HK-2 (cell line): ENCODE results near the gene ZGRF1.
A peak's percentile ranks its signal among the peaks of the same experiment; 100 is the strongest.
"Not testable (repeated sequence)": the region's sequence is repeated elsewhere in the genome, so short reads cannot be mapped to it uniquely, and the experiment has no call there.

Experiments used
- DNase-seq: peaks from one replicate; pipeline ENCODE4 v3.0.0-alpha.2; 2018; ENCODE audit not compliant: unreplicated experiment

ZGRF1 gene

DNA sequence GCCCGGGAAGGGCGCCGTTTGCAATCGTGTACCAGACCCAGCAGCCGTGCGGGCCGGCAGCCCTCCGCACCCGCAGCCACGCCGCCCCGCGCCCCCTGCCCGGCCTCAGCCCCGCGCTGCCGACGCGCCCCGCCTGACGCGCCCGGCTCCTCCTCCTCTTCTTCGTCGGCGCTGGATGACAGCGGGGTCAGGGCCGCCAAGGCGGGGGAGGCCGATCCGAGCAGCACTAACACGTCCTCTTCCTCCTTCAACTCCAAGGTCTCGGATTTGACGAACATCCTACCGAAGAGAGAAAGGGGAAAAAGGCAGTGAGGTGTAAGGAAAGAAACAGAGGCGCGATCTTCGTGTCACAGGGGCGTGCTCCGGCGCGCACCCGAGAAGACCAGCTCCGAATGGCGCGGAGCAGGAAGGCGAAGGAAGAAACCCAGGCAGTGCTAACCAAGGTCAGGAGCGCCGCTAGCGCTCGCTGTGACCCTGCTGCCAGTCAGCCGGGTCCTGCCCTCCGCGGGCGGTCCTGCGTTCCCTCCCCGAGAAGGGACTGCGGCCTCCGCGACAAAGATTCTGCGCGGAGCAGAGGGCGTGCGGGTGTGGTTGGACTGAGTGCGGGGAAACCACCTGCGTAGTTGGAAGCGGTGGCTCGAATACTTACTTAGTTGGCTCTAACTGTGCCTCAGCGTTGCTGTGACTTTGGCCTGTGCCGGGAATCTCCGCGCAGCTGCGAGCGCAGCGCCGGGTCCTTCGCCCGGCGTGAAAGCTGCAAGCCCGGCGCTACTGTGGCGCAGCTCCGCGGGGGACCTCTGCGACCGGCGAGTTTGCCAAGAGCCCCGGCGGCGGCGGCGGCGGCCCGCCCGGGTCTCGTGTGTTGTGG lies 121.3 kb downstream of the ZGRF1 start:
- peak; percentile 53 for DNase-seq

DNA sequence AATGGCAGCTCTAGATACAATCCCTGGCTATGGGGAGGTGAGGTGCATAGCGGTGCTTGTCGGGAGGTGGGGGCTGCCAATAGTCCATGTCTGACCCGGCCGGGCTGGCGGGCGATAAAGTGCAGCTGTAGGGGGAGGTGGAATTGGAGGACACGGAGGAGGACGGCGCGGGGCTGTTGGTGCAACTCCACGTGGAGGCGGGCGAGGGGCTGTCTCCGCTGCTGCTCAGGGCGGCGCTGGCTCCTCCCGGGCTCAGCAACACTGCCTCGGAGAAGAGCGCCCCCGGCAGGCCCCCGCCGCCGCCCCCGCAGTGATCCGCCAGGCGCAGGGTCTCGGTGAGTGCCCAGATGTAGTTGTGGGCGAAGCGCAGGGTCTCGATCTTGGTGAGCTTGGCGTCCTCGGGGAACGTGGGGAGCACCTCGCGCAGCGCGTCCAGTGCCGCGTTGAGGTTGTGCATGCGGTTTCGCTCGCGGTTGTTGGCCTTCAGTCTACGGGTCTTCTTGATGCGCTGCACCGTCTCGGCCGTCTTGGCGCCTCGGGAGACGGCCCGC lies 122.0 kb downstream of the ZGRF1 start:
- DNase-seq = no peak

DNA sequence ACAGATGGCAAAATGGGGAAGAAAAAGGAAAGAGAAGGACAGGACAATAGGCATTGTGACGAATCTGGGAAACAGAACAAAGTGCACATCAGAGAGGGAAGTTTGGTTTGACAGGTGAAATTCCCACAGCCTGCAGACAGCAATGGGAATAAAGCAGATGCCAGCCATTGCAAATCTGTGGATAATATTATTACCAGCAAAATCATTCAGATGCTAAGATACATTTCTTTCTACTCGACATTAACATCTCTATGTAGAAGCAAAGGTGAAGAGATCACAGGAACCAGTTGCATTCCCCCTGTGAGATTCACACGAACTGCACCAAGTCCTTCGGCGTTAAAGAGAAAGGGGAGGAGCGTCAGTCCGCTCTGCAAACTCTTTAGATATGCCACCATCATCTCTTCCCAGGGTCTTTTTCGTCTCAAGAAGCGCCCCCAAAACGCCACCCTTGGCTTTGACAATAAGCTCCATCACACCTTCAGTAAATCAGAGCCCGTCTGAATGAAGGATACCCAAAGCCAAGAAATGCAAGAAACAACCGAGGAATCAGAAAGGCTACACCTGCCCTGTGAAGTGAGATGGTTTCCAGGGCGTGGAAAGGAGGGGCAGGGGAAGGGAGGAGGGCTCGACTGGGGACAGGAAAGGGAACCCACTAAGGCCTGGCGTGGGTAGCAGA lies 122.6 kb downstream of the ZGRF1 start:
- no peak for DNase-seq

DNA sequence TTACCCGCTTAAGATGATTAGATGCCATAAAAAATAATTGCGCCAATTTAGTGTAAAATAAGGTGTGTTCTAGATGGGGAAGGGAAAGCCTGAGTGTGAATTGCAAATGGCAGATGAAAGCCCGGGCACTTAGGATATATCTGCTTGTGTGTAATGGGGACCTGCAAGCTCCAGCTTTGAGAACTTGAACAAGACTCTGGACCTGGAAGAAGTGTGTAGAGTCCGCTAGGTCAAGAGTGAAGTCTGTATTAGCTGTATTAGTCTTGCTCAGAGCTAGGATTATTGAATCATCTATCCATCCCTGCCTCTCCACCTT lies 124.9 kb downstream of the ZGRF1 start:
- DNase-seq = no peak

DNA sequence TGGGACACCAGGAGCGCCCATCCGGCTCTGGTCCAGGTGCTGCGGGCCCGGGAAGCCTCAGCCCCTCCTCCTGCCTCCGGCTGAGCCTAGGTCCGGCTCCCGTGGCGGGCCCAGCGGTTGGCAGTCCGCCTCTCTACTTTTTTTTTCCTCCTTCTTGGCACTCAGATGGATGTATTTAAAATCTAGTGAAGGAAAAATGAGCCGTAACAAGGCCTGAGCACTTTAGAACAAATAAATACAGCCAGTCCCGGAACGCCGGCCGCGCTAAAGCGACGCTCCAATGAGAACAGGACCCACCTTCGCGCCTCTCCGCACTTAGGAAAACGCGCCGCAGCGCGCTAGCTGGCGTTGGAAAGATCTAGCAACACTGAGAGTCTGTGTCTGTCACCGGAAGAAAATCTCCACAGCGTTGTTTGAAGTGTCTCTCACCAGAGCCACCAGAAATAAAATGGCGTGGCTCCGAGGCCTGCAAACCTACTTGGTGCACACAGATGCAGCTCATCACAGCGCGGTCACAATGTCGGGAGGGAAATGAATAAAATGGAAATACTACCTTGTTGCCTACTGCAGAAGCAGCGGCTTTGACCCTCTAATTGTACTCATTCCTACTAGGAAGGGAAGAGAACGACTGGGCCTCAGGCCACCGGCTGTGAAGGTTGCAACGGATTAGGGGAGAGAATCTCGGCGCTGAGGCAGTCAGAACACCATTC lies 125.5 kb downstream of the ZGRF1 start:
- no peak for DNase-seq

DNA sequence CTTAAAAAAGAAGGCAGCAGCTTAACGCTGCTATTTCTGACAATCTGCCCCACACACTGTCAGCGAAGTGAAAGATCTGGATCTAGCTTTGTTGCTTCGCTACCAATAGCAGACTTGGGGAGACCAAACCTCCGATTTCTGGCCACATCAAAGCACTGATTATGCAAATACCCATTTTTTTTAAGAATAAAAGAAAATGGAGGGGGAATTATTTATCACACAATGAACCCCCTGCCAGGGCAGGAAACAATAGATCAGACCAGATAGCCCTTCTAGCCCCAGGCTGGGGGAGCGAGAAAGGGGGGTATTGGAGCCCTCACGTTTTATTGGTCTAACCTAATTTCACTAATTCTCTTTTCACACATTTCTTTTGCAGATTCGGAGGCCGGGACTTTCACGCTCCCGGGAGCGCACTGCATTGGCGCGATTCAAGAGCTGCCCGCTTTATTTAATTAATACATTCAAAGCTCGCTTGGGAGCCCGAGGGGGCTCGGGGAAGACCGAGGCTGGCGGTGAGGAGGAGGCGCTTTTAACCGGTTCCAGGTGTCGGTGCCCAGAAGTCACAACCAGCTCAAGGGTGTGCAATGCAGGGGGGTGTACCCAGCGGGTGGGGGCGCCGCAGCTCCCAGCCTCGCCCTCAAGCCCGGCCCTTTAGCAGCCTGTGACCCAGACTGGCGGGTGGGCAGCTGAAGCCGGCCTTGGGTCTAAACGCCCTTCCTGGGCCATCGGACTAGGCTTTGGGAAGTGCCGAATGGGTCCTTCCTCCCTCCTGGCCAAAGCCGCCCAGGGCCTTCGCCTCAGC lies 126.2 kb downstream of the ZGRF1 start:
- no peak for DNase-seq

DNA sequence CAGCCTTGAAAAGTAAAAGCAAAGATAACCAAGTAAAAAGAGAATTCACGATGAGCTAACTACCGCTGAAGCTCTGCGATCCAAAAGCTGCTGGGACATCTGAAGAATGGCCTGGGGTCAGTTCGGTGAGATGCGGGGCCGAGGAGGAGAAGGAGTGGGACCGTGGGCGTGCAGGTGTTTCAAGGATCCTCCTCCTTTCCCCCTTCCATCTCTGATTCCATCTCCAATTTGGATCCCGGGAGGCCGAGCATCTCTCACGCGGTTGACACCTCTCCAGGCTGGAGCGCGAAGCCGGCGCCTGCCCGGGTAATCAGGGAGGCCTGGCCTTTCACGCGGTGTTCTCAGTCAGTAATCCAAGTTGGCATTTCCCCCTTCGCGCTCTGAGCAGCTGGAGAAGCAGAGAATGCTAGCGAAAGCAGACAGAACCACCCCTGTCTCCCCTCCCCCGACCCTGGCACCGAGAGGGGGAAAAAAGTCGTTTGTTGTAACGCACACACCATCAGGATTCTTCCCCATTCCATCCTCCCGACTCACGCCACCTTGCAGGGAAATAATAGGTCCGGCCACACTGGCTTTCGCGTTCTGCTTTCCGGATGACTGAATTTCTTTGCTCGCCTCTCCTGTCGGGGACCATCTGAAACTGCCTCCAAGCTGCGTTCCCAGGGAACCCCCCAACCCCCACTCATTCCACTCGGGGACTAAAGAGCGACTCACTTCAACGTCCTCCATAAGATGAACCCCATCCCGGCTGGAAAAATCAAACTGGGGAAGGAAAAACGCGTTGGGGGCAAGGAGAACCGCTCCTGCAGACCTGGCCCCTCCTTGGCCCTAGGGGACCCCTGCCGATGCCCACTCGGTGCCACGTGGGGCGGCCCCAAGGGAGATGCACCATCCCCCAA lies 127.2 kb downstream of the ZGRF1 start:
- DNase-seq = peak; percentile 45

DNA sequence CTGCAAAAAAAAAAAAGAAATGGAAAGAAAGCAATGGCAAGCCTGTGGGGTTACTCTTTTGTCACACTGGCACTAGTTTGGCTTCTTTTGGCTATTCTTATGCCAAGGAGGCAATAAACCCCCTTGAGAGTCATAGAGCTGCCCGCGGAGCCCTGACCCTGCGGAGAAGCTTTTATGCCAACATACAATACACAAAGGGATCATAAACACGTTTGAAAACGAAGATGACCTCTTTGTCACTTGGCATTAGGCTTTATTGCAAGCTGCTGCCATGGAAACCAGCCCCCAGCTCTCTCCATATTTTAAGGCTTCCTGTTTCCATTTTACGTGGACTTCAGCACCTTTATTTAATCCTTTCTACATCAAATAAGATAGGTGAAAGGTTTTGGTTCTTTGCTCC lies 128.4 kb downstream of the ZGRF1 start:
- DNase-seq = no peak

DNA sequence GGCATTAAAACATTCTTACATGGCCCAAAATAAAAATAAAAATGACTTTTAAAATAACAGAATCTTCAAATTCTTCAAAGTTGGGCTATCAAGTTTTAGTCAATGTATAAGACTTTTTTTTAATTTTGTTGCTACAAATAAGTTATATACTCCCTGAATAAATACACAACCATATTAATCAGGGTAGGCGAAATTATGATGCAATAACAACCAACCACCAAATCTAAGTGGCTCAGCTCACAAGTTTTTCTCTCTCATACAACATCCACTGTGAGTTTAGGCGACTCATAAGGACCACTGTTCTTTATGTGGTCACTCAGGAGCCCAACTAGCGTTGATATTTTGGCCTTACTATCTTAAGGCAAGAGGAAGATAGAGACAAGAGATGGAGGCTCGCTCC lies 131.9 kb downstream of the ZGRF1 start:
- no peak for DNase-seq

DNA sequence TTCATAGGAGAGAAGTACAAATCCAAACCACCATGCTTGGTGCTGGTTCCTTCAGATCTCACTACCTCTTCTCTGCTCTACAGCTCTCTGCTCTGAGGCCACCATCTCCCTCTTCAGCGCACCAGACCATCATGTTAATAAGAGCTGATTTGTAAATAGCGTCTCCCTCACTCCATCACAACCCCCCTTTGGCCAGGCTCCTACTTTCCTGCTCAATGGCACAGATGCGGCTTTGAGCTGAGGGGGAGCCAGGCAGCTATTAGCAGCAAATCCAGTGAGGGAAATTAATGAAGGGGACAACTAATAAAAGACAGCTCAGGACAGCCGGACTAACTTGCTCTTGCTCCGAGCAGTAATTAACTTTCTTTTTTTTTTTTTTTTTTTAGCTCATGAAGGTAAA lies 133.8 kb downstream of the ZGRF1 start:
- no peak for DNase-seq

DNA sequence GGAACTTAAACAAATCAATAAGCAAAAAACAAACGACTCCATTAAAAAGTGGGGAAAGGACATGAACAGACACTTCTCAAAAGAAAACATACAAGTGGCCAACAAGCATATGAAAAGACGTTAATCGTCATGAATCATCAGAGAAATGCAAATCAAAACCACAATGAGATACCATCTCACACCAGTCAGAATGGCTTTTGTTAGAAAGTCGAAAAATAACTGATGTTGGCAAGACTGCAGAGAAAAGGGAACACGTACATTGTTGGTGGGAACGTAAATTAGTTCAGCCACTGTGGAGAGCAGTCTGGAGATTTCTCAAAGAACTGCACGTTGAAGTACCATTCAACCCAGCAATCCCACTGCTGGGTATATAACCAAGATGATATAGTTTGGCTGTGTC lies 144.4 kb downstream of the ZGRF1 start:
- DNase-seq = no peak

DNA sequence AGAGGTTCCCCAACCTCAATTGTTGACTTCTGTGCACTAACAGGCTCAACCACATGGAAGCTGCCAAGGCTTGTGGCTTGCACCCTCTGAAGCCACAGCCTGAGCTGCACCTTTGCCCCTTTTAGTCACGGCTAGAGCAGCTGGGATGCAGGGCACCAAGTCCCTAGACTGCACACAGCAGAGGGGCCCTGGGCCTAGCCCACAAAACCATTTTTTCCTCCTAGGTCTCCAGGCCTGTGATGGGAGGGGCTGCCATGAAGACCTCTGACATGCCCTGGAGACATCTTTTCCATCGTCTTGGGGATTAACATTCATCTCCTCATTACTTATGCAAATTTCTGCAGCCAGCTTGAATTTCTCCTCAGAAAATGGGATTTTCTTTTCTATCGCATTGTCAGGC lies 145.9 kb downstream of the ZGRF1 start:
- not testable (repeated sequence) for DNase-seq
